K562 (cell line): ENCODE results near the gene TANGO6. TPM values are rescaled to one million over a fixed set of nuclear protein-coding genes. Genes with fewer than 3 reads are reported as not detected.

Experiments
- ARID2 ChIP-seq: fragments of 450-650 bp; IDR thresholded peaks from 2 replicates; pipeline ENCODE4 v1.6.1; 2017; ENCODE audit warnings: antibody characterized with exemption, mild to moderate bottlenecking
- ATF7 ChIP-seq: fragments of 450-650 bp; IDR thresholded peaks from 2 replicates; pipeline ENCODE4 v1.7.1; 2014; ENCODE audit warnings: mild to moderate bottlenecking, moderate library complexity
- BRD9 ChIP-seq: fragments of 450-650 bp; IDR thresholded peaks from 2 replicates; pipeline ENCODE4 v1.6.1; 2018; ENCODE audit warnings: low read depth; ENCODE audit not compliant: partially characterized antibody
- CC2D1A ChIP-seq: fragments of 450-650 bp; IDR thresholded peaks from 2 replicates; pipeline ENCODE4 v1.6.1; 2017; ENCODE audit warnings: mild to moderate bottlenecking
- CHCHD3 ChIP-seq: fragments of 250-450 bp; sonication (Bioruptor Pico); IDR thresholded peaks from 2 replicates; pipeline ENCODE4 v2.1.2; 2022; ENCODE audit warnings: mild to moderate bottlenecking
- DEAF1 ChIP-seq: fragments of 450-650 bp; formaldehyde crosslinking; IDR thresholded peaks from 2 replicates; pipeline ENCODE4 v1.4.0; 2020; ENCODE audit warnings: mild to moderate bottlenecking, moderate library complexity
- KLF1 ChIP-seq: fragments of 450-650 bp; IDR thresholded peaks from 2 replicates; pipeline ENCODE4 v1.6.1; 2016; ENCODE audit warnings: missing genetic modification characterization, missing compliant biosample characterization
- KLF16 ChIP-seq: IDR thresholded peaks from 2 replicates; pipeline ENCODE4 v1.6.1; 2016; ENCODE audit warnings: antibody characterized with exemption
- L3MBTL2 ChIP-seq: fragments of 450-650 bp; IDR thresholded peaks from 2 replicates; pipeline ENCODE4 v1.6.1; 2016; ENCODE audit warnings: mild to moderate bottlenecking, moderate library complexity
- MAFF ChIP-seq: IDR thresholded peaks from 2 replicates; pipeline ENCODE4 v1.6.1; 2012; ENCODE audit warnings: low read length, improper control_type of control experiment
- MAFK ChIP-seq: IDR thresholded peaks from 2 replicates; pipeline ENCODE4 v1.6.1; 2011; ENCODE audit warnings: low read length, improper control_type of control experiment
- MAZ ChIP-seq, 2 experiments: fragments of 450-650 bp in 1 of 2; sonication (generic) in 1 of 2; formaldehyde crosslinking; IDR thresholded peaks in 1 of 2; conservative IDR thresholded peaks in 1 of 2; 2 replicates each; pipeline versions ENCODE4 v1.4.0 to v1.5.0; 2020; ENCODE audit warnings: mild to moderate bottlenecking in 1 of 2, missing genetic modification reagents in 1 of 2
- MTF1 ChIP-seq: fragments of 250-450 bp; sonication (Bioruptor Pico); IDR thresholded peaks from 2 replicates; pipeline ENCODE4 v1.9.0; 2021; ENCODE audit warnings: moderate library complexity, mild to moderate bottlenecking, inconsistent platforms, borderline replicate concordance
- TEAD4 ChIP-seq, 2 experiments: sonication (generic) in 1 of 2; formaldehyde crosslinking in 1 of 2; IDR thresholded peaks; 2 replicates each; pipeline versions ENCODE4 v1.6.1 to v1.8.0; 2012 to 2022; ENCODE audit warnings: borderline replicate concordance in 1 of 2, inconsistent platforms in 1 of 2, low read length in 1 of 2, mild to moderate bottlenecking in 1 of 2, missing genetic modification reagents in 1 of 2
- WHSC1 ChIP-seq: IDR thresholded peaks from one replicate; pipeline ENCODE4 v1.6.1; 2012; ENCODE audit warnings: low read length, control low read depth, inconsistent platforms
- ZNF436 ChIP-seq: fragments of 250-450, 450-650 bp; sonication (Bioruptor Pico); formaldehyde crosslinking; IDR thresholded peaks from 2 replicates; pipeline ENCODE4 v1.7.0; 2020; ENCODE audit warnings: mild to moderate bottlenecking
- polyA plus RNA-seq, 8 experiments: library from polyadenylated mRNA; depleted of rRNA in 4 of 8; stranded (reverse) in 5 of 8; unstranded in 3 of 8; fragments of >200 nt; fragmentation: Nextera tagmentation in 2 of 8; fragmentation: Illumina TruSeq in 1 of 8; extraction: Ambion mirVana in 2 of 8; extraction: Trizol in 1 of 8; gene quantifications; 2 replicates each; pipeline versions ENCODE4 v1.2.1 to v1.2.3, GENCODE V29; 2011 to 2014; ENCODE audit warnings: inconsistent platforms in 1 of 8, missing spikeins in 1 of 8
- total RNA-seq, 7 experiments: library from RNA; depleted of rRNA in 6 of 7; stranded (reverse); fragments of >200 nt in 6 of 7; fragmentation: Illumina TruSeq in 2 of 7; extraction: Trizol in 2 of 7; gene quantifications; 2 replicates each; pipeline versions ENCODE4 v1.2.1 to v1.2.3, GENCODE V29; 2011 to 2021; ENCODE audit warnings: low replicate concordance in 1 of 7
- TF ChIP-seq, protein P1 (sequence below), 2 experiments: fragments of 450-650 bp; formaldehyde crosslinking in 1 of 2; IDR thresholded peaks; 2 replicates each; pipeline versions ENCODE4 v1.4.0 to v1.6.1; 2014 to 2020; ENCODE audit warnings: mild to moderate bottlenecking in 2 of 2, borderline replicate concordance in 1 of 2, low read depth in 1 of 2

The TANGO6 gene
- total and polyA plus RNA-seq, 9 of the 15 experiments (the other 6 are each of a cell fraction or from before 2014, with no cell fraction given): 1.6 to 15.2 (median 9.6) TPM

DNA sequence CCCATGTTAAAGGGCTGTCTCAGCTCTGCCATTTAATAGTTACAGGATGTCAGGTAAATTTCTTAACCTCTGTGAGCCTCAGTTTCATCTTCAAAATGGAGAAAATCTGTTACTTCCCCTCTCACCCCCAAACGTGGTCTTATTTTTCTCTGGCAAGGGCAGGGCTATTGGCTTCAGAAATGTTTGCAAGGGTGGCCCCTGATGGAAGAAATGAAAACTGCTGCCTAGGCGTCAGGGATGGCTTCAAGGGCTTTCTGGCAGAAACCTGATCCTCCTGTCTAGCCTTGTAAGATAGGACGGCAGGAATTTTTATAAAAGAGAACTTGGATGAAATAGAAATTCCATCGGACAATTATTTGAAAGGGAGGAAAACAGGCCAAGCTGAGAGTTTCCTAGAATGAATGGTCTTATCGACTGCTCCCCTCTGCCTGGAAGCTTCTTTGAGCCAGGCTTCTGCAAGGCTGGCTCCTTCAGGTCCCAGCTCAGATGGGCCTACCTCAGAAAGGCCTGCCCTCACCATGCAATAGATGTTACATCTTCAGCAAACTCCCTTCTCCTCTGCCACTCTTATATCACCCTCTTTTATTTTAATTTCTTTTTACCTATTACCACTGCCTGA lies 43.0 kb upstream of the TANGO6 start (continued):
- TF ChIP-seq KLF1 (no peak), WHSC1 (no peak), TEAD4 (IDR thresholded peaks at IDR 0.05; ENCODE audit: low read length) (peak; percentile 24; the same call in 1 of the 2 replicates), TEAD4 (CRISPR knock-in tag; IDR thresholded peaks at IDR 0.05; ENCODE audit: borderline replicate concordance) (no peak), CC2D1A (peak; percentile 81), ATF7 (0 out of 2 replicates have a peak, but pooled peaks have one; percentile 27), MAFF (0 out of 2 replicates have a peak, but pooled peaks have one; percentile 8), MAZ (CRISPR knock-in tag; conservative IDR thresholded peaks at IDR 0.05 in 1 of 2, IDR thresholded peaks at IDR 0.05 in 1 of 2) (no peak), KLF16 (0 out of 2 replicates have a peak, but pooled peaks have one; percentile 11), L3MBTL2 (peak; percentile 32; the same call in 1 of the 2 replicates), CHCHD3 (CRISPR knock-in tag) (no peak), ZNF436 (no peak), ARID2 (peak; percentile 81), MAFK (peak; percentile 36; the same call in 1 of the 2 replicates), MTF1 (CRISPR knock-in tag) (no peak), DEAF1 (peak; percentile 82), BRD9 (peak; percentile 46)
- TF ChIP-seq, protein P1, sequence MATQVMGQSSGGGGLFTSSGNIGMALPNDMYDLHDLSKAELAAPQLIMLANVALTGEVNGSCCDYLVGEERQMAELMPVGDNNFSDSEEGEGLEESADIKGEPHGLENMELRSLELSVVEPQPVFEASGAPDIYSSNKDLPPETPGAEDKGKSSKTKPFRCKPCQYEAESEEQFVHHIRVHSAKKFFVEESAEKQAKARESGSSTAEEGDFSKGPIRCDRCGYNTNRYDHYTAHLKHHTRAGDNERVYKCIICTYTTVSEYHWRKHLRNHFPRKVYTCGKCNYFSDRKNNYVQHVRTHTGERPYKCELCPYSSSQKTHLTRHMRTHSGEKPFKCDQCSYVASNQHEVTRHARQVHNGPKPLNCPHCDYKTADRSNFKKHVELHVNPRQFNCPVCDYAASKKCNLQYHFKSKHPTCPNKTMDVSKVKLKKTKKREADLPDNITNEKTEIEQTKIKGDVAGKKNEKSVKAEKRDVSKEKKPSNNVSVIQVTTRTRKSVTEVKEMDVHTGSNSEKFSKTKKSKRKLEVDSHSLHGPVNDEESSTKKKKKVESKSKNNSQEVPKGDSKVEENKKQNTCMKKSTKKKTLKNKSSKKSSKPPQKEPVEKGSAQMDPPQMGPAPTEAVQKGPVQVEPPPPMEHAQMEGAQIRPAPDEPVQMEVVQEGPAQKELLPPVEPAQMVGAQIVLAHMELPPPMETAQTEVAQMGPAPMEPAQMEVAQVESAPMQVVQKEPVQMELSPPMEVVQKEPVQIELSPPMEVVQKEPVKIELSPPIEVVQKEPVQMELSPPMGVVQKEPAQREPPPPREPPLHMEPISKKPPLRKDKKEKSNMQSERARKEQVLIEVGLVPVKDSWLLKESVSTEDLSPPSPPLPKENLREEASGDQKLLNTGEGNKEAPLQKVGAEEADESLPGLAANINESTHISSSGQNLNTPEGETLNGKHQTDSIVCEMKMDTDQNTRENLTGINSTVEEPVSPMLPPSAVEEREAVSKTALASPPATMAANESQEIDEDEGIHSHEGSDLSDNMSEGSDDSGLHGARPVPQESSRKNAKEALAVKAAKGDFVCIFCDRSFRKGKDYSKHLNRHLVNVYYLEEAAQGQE (IDR thresholded peaks at IDR 0.05; ENCODE audit: borderline replicate concordance): peak; percentile 93
- TF ChIP-seq, protein P1 (CRISPR knock-in tag; IDR thresholded peaks at IDR 0.05; ENCODE audit: low read depth): no peak
